Measurements from ENCODE around the gene IL20RB.
"Not testable (repeated sequence)": the region's sequence is repeated elsewhere in the genome, so short reads cannot be mapped to it uniquely, and the experiment has no call there.

The IL20RB gene

GRCh38 chr3:136960838-136961836 lies 3.4 kb downstream of the IL20RB start:
- Histone ChIP-seq H3K36me3 (ENCODE audit: control insufficient read depth, insufficient read depth, low read length, severe bottlenecking) (no peaks in the 10 kb centered on the region), H3K27me3 (replicated peaks; ENCODE audit: control insufficient read depth, insufficient read depth, low read length) (no peaks in the 10 kb centered on the region), H3K4me1 (ENCODE audit: control insufficient read depth, insufficient read depth, low read length) (peaks cover 36% of the 10 kb centered on the region), H3K9ac (ENCODE audit: low read length) (peak overlapping the region; percentile 2), H3K9me3 (ENCODE audit: control insufficient read depth, low read length) (no peaks in the 10 kb centered on the region), H3K4me3 (ENCODE audit: low read length) (peak overlapping the region; percentile 34)
- peak; percentile 86 for DNase-seq (ENCODE audit: low read depth)

- no peak overlapping the region for H3K9ac ChIP-seq (ENCODE audit: low read length)
- H3K4me1 ChIP-seq (ENCODE audit: control insufficient read depth, insufficient read depth, low read length), result peaks cover 18% of the 10 kb centered on the region
- no peaks in the 10 kb centered on the region for H3K27me3 ChIP-seq (replicated peaks; ENCODE audit: control insufficient read depth, insufficient read depth, low read length)
- no peaks in the 10 kb centered on the region for H3K36me3 ChIP-seq (ENCODE audit: control insufficient read depth, insufficient read depth, low read length, severe bottlenecking)
- H3K4me3 ChIP-seq (ENCODE audit: low read length), result no peak overlapping the region
- no peak for DNase-seq (ENCODE audit: low read depth)
- H3K9me3 ChIP-seq (ENCODE audit: control insufficient read depth, low read length), result no peaks in the 10 kb centered on the region
These were observed 5.1 kb downstream of the IL20RB start for GRCh38 chr3:136962927-136963326.

GRCh38 chr3:136969539-136969938 lies 11.8 kb downstream of the IL20RB start:
- not testable (repeated sequence) for H3K4me3 ChIP-seq (ENCODE audit: low read length); H3K4me1 ChIP-seq (ENCODE audit: control insufficient read depth, insufficient read depth, low read length); H3K36me3 ChIP-seq (ENCODE audit: control insufficient read depth, insufficient read depth, low read length, severe bottlenecking); H3K9ac ChIP-seq (ENCODE audit: low read length); H3K9me3 ChIP-seq (ENCODE audit: control insufficient read depth, low read length); H3K27me3 ChIP-seq (replicated peaks; ENCODE audit: control insufficient read depth, insufficient read depth, low read length); DNase-seq (ENCODE audit: low read depth)

GRCh38 chr3:136973352-136973751 lies 15.6 kb downstream of the IL20RB start:
- H3K4me1 ChIP-seq (ENCODE audit: control insufficient read depth, insufficient read depth, low read length), result no peaks in the 10 kb centered on the region
- DNase-seq (ENCODE audit: low read depth), result no peak
- no peak overlapping the region for H3K4me3 ChIP-seq (ENCODE audit: low read length)
- H3K36me3 ChIP-seq (ENCODE audit: control insufficient read depth, insufficient read depth, low read length, severe bottlenecking), result no peaks in the 10 kb centered on the region
- H3K27me3 ChIP-seq (replicated peaks; ENCODE audit: control insufficient read depth, insufficient read depth, low read length), result no peaks in the 10 kb centered on the region
- H3K9me3 ChIP-seq (ENCODE audit: control insufficient read depth, low read length), result peaks cover 5% of the 10 kb centered on the region
- no peak overlapping the region for H3K9ac ChIP-seq (ENCODE audit: low read length)

- Histone ChIP-seq H3K36me3 (ENCODE audit: control insufficient read depth, insufficient read depth, low read length, severe bottlenecking) (no peaks in the 10 kb centered on the region), H3K4me1 (ENCODE audit: control insufficient read depth, insufficient read depth, low read length) (peaks cover 2% of the 10 kb centered on the region), H3K9me3 (ENCODE audit: control insufficient read depth, low read length) (peaks cover 5% of the 10 kb centered on the region), H3K27me3 (replicated peaks; ENCODE audit: control insufficient read depth, insufficient read depth, low read length) (no peaks in the 10 kb centered on the region), H3K4me3 (ENCODE audit: low read length) (no peak overlapping the region), H3K9ac (ENCODE audit: low read length) (no peak overlapping the region)
- no peak for DNase-seq (ENCODE audit: low read depth)
These were observed 16.9 kb downstream of the IL20RB start for GRCh38 chr3:136974670-136975069.

GRCh38 chr3:136979204-136979603 lies 21.4 kb downstream of the IL20RB start:
- Histone ChIP-seq H3K4me1 (ENCODE audit: control insufficient read depth, insufficient read depth, low read length) (peaks cover 4% of the 10 kb centered on the region), H3K9me3 (ENCODE audit: control insufficient read depth, low read length) (peaks cover 2% of the 10 kb centered on the region), H3K4me3 (ENCODE audit: low read length) (no peak overlapping the region), H3K27me3 (replicated peaks; ENCODE audit: control insufficient read depth, insufficient read depth, low read length) (no peaks in the 10 kb centered on the region), H3K36me3 (ENCODE audit: control insufficient read depth, insufficient read depth, low read length, severe bottlenecking) (no peaks in the 10 kb centered on the region), H3K9ac (ENCODE audit: low read length) (no peak overlapping the region)
- DNase-seq (ENCODE audit: low read depth), result no peak

- Histone ChIP-seq H3K4me3 (ENCODE audit: low read length) (no peak overlapping the region), H3K4me1 (ENCODE audit: control insufficient read depth, insufficient read depth, low read length) (peaks cover 9% of the 10 kb centered on the region), H3K36me3 (ENCODE audit: control insufficient read depth, insufficient read depth, low read length, severe bottlenecking) (no peaks in the 10 kb centered on the region), H3K9ac (ENCODE audit: low read length) (no peak overlapping the region), H3K27me3 (replicated peaks; ENCODE audit: control insufficient read depth, insufficient read depth, low read length) (no peaks in the 10 kb centered on the region), H3K9me3 (ENCODE audit: control insufficient read depth, low read length) (no peaks in the 10 kb centered on the region)
- DNase-seq (ENCODE audit: low read depth), result no peak
These were observed 21.9 kb downstream of the IL20RB start for GRCh38 chr3:136979684-136980083.

- Histone ChIP-seq H3K9ac (ENCODE audit: low read length) (no peak overlapping the region), H3K36me3 (ENCODE audit: control insufficient read depth, insufficient read depth, low read length, severe bottlenecking) (no peaks in the 10 kb centered on the region), H3K4me1 (ENCODE audit: control insufficient read depth, insufficient read depth, low read length) (peaks cover 13% of the 10 kb centered on the region), H3K27me3 (replicated peaks; ENCODE audit: control insufficient read depth, insufficient read depth, low read length) (no peaks in the 10 kb centered on the region), H3K4me3 (ENCODE audit: low read length) (no peak overlapping the region), H3K9me3 (ENCODE audit: control insufficient read depth, low read length) (no peaks in the 10 kb centered on the region)
- DNase-seq (ENCODE audit: low read depth), result no peak
These were observed 24.2 kb downstream of the IL20RB start for GRCh38 chr3:136982033-136982432.

GRCh38 chr3:136982520-136983138 lies 24.8 kb downstream of the IL20RB start:
- Histone ChIP-seq H3K4me3 (ENCODE audit: low read length) (no peak overlapping the region), H3K4me1 (ENCODE audit: control insufficient read depth, insufficient read depth, low read length) (peaks cover 13% of the 10 kb centered on the region), H3K36me3 (ENCODE audit: control insufficient read depth, insufficient read depth, low read length, severe bottlenecking) (no peaks in the 10 kb centered on the region), H3K9me3 (ENCODE audit: control insufficient read depth, low read length) (no peaks in the 10 kb centered on the region), H3K9ac (ENCODE audit: low read length) (no peak overlapping the region), H3K27me3 (replicated peaks; ENCODE audit: control insufficient read depth, insufficient read depth, low read length) (no peaks in the 10 kb centered on the region)
- no peak for DNase-seq (ENCODE audit: low read depth)

- H3K4me3 ChIP-seq (ENCODE audit: low read length), result no peak overlapping the region
- peak; percentile 38 for DNase-seq (ENCODE audit: low read depth)
- no peaks in the 10 kb centered on the region for H3K36me3 ChIP-seq (ENCODE audit: control insufficient read depth, insufficient read depth, low read length, severe bottlenecking)
- no peaks in the 10 kb centered on the region for H3K9me3 ChIP-seq (ENCODE audit: control insufficient read depth, low read length)
- H3K27me3 ChIP-seq (replicated peaks; ENCODE audit: control insufficient read depth, insufficient read depth, low read length), result no peaks in the 10 kb centered on the region
- peaks cover 10% of the 10 kb centered on the region for H3K4me1 ChIP-seq (ENCODE audit: control insufficient read depth, insufficient read depth, low read length)
- no peak overlapping the region for H3K9ac ChIP-seq (ENCODE audit: low read length)
These were observed 27.1 kb downstream of the IL20RB start for GRCh38 chr3:136984837-136985236.

GRCh38 chr3:136987398-136987980 lies 29.7 kb downstream of the IL20RB start:
- not testable (repeated sequence) for DNase-seq (ENCODE audit: low read depth); H3K4me1 ChIP-seq (ENCODE audit: control insufficient read depth, insufficient read depth, low read length)

More at GRCh38 chr3:136987398-136987980, 29.7 kb downstream of the IL20RB start:
- not testable (repeated sequence) for H3K36me3 ChIP-seq (ENCODE audit: control insufficient read depth, insufficient read depth, low read length, severe bottlenecking); H3K9ac ChIP-seq (ENCODE audit: low read length); H3K9me3 ChIP-seq (ENCODE audit: control insufficient read depth, low read length); H3K27me3 ChIP-seq (replicated peaks; ENCODE audit: control insufficient read depth, insufficient read depth, low read length); H3K4me3 ChIP-seq (ENCODE audit: low read length)
